Muscle of leg (tissue), 11 donors: ENCODE measurements around the gene SPATC1L. TPM values are rescaled to one million over a fixed set of nuclear protein-coding genes. Genes with fewer than 3 reads are reported as not detected.

Source experiments
- DNase-seq: peaks from one replicate; pipeline ENCODE4 v3.0.0; 2013
- H3K27ac ChIP-seq: one replicate; pipeline ENCODE4 v1.5.1; 2013; ENCODE audit warnings: mild to moderate bottlenecking, low read length, control low read depth
- H3K27me3 ChIP-seq: one replicate; pipeline ENCODE4 v1.6.1; 2013; ENCODE audit warnings: low read length; ENCODE audit not compliant: control insufficient read depth, insufficient read depth
- H3K36me3 ChIP-seq: one replicate; pipeline ENCODE4 v1.6.1; 2013; ENCODE audit warnings: low read length; ENCODE audit not compliant: control insufficient read depth, insufficient read depth
- H3K4me1 ChIP-seq: one replicate; pipeline ENCODE4 v1.6.1; 2013; ENCODE audit warnings: low read length; ENCODE audit not compliant: control insufficient read depth, insufficient read depth
- H3K4me3 ChIP-seq: one replicate; pipeline ENCODE4 v1.5.1; 2013; ENCODE audit warnings: low read length, control low read depth
- H3K9me3 ChIP-seq: replicated peaks from 2 replicates; pipeline ENCODE4 v1.6.1; 2013; ENCODE audit warnings: low read depth, low read length; ENCODE audit not compliant: control insufficient read depth
- WGBS: methylation state at CpG from one replicate; pipeline ENCODE4 v1.1.5; 2013; ENCODE audit warnings: missing lambda C conversion rate; ENCODE audit not compliant: insufficient coverage; 5-methylcytosine and 5-hydroxymethylcytosine counted together
- polyA plus RNA-seq, 8 donors: library from polyadenylated mRNA; unstranded; fragments of 120-200 nt; gene quantifications; one replicate each; pipeline versions ENCODE4 v1.2.1 to v1.2.3, GENCODE V29; 2013; ENCODE audit warnings: inconsistent platforms in 1 of 8, low replicate concordance in 1 of 8; ENCODE audit not compliant: insufficient read length in 8 of 8, insufficient read depth in 1 of 8
- total RNA-seq: library from RNA; stranded (reverse); fragments of 120-200 nt; gene quantifications from one replicate; pipeline ENCODE4 v1.2.4, GENCODE V29; 2013

The SPATC1L gene
- total and polyA plus RNA-seq, 9 donors, result 5.7 to 17.2 (median 10.8) TPM

DNA sequence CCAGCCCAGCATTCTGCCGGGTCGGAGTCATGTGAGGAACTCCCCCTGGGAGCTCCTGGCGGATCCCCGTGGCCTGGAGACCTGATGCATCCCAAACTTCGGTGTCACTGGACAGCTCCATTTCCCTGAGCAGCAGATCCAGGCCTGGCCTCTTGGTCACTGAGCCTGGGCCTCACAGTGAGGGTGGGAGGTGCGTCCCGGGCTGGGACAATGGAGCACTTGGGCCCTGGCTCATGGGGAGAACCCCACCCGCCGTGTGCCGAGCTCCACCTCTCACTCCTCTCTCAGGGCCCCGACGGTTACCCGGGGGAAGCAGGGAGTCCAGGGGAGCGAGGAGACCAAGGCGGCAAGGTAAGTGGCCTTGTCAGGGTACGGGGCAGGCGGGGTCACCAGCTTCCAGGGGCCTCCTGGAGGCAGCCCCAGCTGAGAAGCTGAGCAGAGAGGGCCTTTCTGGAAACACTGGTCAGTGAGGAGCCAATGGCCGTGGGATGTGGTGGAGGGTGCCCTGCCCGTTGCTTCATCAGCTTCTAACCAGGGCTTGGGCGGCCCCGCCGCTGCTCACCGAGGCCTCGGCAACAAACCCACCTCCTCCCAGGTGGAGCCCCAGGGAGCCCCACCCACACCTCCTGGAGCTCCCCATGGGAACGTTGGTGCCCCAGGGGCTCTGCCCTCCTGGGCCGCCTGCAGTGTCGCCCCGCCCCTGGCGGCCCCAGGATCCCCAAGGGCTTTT, 66.5 kb downstream of the SPATC1L start:
- Histone ChIP-seq H3K27me3 (no peaks in the 10 kb centered on the region), H3K27ac (no peak overlapping the region), H3K36me3 (peaks cover 94% of the 10 kb centered on the region), H3K4me3 (no peak overlapping the region), H3K9me3 (peaks cover 4% of the 10 kb centered on the region), H3K4me1 (no peaks in the 10 kb centered on the region)
- WGBS, result 80% methylated on average over 22 of the region's 29 CpGs
- no peak for DNase-seq

DNA sequence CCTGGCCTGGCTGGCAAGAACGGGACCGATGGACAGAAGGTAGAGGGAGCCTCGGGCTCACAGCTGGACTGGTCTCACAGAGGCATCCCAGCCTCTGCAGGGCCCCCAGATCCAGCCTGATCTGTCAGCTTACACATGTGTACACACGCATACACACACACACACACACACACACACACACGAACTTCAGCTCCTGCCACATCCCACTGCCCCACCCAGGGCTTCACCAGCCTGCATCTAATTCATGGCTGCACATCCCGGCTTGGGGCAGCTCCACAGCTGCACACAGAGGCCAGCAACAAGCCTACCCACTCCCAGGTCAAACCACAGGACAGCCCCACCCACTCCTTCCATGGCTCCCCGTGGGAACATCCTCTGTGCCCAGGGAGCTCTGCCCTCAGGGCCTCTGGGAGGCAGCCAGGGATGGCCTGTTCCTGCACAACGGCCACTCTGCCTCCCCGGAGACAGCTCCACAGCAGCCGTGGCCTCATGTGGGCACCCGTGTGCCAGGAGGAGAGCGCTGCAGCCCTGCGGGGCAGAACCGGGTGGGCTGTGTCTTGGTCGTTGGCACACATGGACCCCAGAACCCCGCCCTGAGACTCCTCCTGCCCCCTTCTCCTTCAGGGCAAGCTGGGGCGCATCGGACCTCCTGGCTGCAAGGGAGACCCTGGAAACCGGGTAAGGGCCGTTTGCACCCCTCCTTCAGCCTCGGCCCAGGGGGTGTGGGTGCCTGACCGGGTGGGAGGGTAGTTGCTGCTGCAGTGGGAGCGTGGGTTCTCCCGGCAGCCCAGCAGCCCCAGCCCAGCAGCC, 67.3 kb downstream of the SPATC1L start:
- H3K4me1 ChIP-seq, result no peaks in the 10 kb centered on the region
- peaks cover 4% of the 10 kb centered on the region for H3K9me3 ChIP-seq
- H3K27ac ChIP-seq, result no peak overlapping the region
- no peak for DNase-seq
- WGBS, result 77% methylated on average over 17 of the region's 24 CpGs
- peaks cover 94% of the 10 kb centered on the region for H3K36me3 ChIP-seq
- no peaks in the 10 kb centered on the region for H3K27me3 ChIP-seq
- no peak overlapping the region for H3K4me3 ChIP-seq

DNA sequence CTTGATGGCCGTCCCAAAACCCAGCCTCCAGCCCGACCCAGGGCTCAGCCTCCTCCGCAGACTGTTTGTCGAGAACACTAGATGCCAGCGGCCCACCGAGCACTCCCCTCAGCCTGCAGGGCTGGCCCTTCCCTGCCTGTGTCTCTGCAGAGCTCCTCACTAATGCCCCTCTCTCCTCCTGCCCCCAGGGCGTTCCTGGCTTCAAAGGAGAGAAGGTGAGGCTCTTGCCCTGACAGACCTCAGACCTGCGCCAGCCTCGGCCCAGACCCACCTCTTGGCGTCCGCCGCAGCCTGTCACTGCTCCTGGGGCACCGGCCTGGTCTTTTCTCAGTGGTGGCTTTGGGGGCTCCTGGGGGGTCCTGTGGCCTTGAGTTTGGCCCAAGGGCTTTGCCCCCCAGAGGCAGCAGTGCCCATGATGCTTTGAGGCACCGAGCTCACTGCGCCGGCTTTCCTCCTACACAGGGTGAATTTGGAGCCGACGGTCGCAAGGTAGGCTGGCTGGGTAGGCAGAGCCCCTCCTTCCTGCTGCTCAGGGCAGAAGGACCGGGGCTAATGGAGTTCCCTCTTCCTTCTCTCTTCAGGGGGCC, 68.0 kb downstream of the SPATC1L start:
- DNase-seq, result no peak
- Histone ChIP-seq H3K4me3 (no peak overlapping the region), H3K4me1 (no peaks in the 10 kb centered on the region), H3K27ac (no peak overlapping the region), H3K27me3 (no peaks in the 10 kb centered on the region), H3K9me3 (peaks cover 4% of the 10 kb centered on the region), H3K36me3 (peaks cover 91% of the 10 kb centered on the region)
- 89% methylated on average over 20 of the region's 20 CpGs for WGBS

DNA sequence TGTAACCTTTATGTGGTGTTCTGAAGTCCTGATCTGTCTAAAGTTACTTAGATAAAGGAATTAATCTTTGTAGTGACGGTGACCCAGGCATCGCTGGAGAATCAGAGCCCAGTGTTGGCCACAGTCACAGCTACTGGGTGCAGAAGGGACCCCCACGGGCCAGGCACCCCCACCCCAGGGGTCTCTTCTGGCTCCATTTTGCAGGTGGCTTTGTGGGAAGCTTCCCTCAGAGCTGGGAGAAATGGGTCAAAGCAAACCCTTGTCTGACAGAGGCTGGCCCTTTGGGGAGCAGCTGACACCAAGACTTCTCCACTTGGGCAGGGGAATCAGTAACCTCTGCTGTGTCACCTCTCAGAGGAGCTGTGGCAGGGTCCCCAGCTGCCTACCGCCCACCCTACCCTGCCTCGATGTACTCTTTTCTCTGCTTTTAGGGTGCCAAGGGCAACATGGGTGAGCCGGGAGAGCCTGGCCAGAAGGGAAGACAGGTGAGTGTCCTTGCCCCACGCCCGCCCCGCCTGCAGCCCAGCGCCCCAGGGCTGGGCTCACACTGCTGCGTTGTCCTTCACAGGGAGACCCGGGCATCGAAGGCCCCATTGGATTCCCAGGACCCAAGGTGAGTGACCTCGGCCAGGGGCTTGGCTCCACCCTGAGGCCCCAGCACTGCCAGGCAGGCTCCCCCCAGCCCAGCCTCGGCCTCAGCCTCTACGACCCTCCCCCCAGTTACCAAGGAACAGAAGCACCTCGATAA, 68.6 kb downstream of the SPATC1L start:
- 92% methylated on average over 15 of the region's 17 CpGs for WGBS
- DNase-seq, result no peak
- Histone ChIP-seq H3K9me3 (peaks cover 4% of the 10 kb centered on the region), H3K4me3 (no peak overlapping the region), H3K27me3 (no peaks in the 10 kb centered on the region), H3K27ac (no peak overlapping the region), H3K4me1 (no peaks in the 10 kb centered on the region), H3K36me3 (peaks cover 91% of the 10 kb centered on the region)

DNA sequence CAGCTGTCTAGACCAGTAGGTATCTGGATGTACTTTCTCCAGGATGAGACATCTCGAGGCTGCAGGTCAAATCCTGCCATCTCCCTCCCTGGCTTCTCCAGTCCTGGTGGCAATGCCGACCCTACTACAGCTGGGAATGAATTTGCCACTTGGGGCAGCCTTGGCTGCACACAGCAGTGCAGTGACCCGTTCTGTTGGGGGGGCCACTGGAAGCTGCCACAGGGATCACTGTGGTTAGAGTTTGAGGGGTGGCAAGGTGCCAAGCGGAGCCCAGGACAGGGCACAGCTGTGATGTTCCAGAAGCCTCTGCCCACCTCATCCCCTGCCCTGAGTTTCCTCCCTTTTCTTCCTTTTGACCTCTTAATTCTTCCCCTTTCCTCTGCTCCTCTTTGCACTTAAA, 69.3 kb downstream of the SPATC1L start:
- Histone ChIP-seq H3K4me3 (no peak overlapping the region), H3K9me3 (peaks cover 4% of the 10 kb centered on the region), H3K27me3 (no peaks in the 10 kb centered on the region), H3K4me1 (no peaks in the 10 kb centered on the region), H3K36me3 (peaks cover 90% of the 10 kb centered on the region), H3K27ac (no peak overlapping the region)
- DNase-seq, result no peak
- 100% methylated on average over 3 of the region's 4 CpGs for WGBS

DNA sequence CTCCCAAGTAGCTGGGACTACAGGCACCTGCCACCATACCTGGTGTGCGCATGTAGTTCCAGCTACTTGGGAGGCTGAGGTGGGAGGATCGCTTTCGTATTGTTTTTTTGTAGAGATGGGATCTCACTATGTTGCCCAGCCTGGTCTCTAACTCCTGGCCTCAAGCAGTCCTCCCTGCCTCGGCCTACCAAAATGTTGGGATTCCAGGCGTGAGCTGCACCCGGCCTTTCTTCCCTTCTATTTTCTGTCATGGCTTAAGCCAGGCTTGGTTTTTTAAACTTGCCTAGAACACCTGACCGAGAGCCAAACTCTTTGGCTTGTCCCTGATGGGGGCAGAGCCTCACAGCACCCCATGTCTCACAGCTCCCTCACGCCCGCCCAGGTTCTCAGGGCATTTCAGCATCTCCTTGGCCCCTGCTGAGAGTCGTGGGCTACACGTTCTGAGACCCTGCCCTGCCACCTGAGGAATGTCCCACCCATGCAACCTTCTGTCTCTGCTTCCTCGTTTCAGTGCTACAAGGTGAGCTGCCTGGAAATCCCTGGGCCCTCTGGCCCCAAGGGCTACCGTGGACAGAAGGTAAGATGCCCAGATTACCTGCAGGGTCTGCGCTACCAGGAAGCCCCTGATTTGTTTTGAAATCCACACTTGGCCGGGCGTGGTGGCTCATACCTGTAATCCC, 70.6 kb downstream of the SPATC1L start:
- peaks cover 78% of the 10 kb centered on the region for H3K36me3 ChIP-seq
- no peak overlapping the region for H3K4me3 ChIP-seq
- 95% methylated on average over 10 of the region's 16 CpGs for WGBS
- DNase-seq, result peak; percentile 3
- no peaks in the 10 kb centered on the region for H3K27me3 ChIP-seq
- H3K4me1 ChIP-seq, result no peaks in the 10 kb centered on the region
- no peak overlapping the region for H3K27ac ChIP-seq
- H3K9me3 ChIP-seq, result peaks cover 4% of the 10 kb centered on the region

DNA sequence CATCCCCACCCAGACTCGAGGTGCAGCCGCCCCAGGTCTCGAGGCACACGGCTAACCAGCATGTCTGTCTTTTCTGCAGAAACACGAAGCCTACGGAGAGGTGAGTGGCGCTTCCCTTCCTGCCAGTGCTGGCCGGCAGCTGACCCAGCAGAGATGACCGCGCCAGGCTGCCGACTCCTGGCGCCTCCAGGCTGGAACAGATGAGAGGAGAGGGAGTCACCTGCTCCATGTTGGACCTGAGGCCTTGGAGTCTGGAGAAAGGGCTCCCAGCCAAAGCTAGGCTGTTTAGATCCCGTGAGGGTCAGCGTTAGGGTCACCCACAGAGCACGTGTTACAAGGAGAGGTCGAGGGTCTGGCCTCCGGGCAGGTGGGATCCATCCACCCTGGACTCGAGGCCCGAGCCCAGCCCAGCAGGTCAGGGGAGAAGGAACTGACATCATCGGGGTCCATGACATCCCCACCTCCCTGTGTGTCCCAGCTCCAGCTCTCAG, 71.5 kb downstream of the SPATC1L start:
- 96% methylated on average over 19 of the region's 20 CpGs for WGBS
- Histone ChIP-seq H3K4me3 (no peak overlapping the region), H3K4me1 (no peaks in the 10 kb centered on the region), H3K27me3 (no peaks in the 10 kb centered on the region), H3K27ac (no peak overlapping the region), H3K9me3 (peaks cover 5% of the 10 kb centered on the region), H3K36me3 (peaks cover 69% of the 10 kb centered on the region)
- DNase-seq, result peak; percentile 4

DNA sequence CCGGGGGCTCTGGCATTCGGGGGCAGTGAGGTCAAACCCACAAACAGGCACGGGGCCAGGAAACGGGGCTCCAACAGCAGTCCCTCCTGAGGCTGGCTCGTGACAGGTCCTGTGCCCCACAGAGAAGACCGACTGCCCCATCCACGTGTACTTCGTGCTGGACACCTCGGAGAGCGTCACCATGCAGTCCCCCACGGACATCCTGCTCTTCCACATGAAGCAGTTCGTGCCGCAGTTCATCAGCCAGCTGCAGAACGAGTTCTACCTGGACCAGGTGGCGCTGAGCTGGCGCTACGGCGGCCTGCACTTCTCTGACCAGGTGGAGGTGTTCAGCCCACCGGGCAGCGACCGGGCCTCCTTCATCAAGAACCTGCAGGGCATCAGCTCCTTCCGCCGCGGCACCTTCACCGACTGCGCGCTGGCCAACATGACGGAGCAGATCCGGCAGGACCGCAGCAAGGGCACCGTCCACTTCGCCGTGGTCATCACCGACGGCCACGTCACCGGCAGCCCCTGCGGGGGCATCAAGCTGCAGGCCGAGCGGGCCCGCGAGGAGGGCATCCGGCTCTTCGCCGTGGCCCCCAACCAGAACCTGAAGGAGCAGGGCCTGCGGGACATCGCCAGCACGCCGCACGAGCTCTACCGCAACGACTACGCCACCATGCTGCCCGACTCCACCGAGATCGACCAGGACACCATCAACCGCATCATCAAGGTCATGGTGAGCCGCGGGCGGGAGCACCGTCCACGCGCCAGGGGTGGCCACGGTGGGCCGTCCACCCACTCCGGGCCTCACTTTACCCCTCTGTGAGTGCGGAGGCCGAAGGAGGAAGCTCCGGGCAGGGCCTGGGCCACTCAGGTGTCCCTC, 72.2 kb downstream of the SPATC1L start:
- peaks cover 7% of the 10 kb centered on the region for H3K9me3 ChIP-seq
- DNase-seq, result peak; percentile 4
- no peaks in the 10 kb centered on the region for H3K27me3 ChIP-seq
- no peaks in the 10 kb centered on the region for H3K4me1 ChIP-seq
- 92% methylated on average over 69 of the region's 69 CpGs for WGBS
- H3K36me3 ChIP-seq, result peaks cover 63% of the 10 kb centered on the region
- H3K27ac ChIP-seq, result no peak overlapping the region
- no peak overlapping the region for H3K4me3 ChIP-seq

DNA sequence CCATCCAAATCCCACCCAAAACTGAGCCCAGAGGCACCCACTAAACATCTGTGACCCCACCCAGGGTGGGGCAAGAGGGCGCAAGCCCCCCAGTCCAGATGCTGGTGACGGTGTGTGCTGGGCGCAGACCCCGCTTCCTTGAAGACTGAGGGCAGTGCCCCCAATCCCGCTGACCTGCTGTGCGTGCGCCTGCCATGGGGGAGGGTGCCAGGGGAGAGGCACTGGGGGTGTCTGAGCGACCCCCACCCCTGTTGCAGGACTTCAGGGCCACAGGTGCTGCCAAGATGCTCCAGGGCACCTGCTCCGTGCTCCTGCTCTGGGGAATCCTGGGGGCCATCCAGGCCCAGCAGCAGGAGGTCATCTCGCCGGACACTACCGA, 73.1 kb downstream of the SPATC1L start:
- Histone ChIP-seq H3K9me3 (peaks cover 9% of the 10 kb centered on the region), H3K36me3 (peaks cover 54% of the 10 kb centered on the region), H3K4me3 (no peak overlapping the region), H3K4me1 (no peaks in the 10 kb centered on the region), H3K27ac (no peak overlapping the region), H3K27me3 (no peaks in the 10 kb centered on the region)
- DNase-seq, result no peak
- 93% methylated on average over 6 of the region's 12 CpGs for WGBS
